SU-DHL-6 (cell line): ENCODE results near the gene CCT5.

Experiments used
- EZH2phosphoT487 ChIP-seq: fragments of 200-600 bp; sonication (generic), shearing (Covaris generic); conservative IDR thresholded peaks from 2 replicates; pipeline ENCODE4 v1.6.1; 2018; ENCODE audit warnings: mild to moderate bottlenecking, antibody characterized with exemption, low read length, moderate library complexity, mixed read lengths
- TF ChIP-seq, protein P1 (sequence below): fragments of 200-600 bp; sonication (generic); IDR thresholded peaks from one replicate; pipeline ENCODE4 v1.5.1; 2017; ENCODE audit warnings: antibody characterized with exemption, mild to moderate bottlenecking, low read length, moderate library complexity; ENCODE audit not compliant: insufficient read depth, poor library complexity, severe bottlenecking

DNA sequence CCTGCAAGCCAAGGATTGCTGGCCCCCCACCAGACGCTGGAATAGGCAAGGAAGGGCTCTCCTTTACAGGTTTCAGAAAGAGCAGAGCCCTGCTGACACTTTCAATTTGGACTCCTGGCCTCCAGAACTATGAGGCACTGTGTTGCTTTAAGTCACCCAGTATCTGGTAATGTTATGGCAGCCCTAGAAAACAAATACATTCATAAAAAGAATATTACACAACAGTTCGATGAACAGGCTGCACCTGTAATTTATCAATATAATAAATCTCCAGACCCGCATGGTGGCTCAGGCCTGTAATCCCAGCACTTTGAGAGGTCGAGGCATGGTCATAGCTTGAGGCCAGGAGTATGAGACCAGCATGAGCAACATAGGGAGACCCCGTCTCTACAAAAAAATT, 50.2 kb downstream of the CCT5 start:
- TF ChIP-seq, protein P1, sequence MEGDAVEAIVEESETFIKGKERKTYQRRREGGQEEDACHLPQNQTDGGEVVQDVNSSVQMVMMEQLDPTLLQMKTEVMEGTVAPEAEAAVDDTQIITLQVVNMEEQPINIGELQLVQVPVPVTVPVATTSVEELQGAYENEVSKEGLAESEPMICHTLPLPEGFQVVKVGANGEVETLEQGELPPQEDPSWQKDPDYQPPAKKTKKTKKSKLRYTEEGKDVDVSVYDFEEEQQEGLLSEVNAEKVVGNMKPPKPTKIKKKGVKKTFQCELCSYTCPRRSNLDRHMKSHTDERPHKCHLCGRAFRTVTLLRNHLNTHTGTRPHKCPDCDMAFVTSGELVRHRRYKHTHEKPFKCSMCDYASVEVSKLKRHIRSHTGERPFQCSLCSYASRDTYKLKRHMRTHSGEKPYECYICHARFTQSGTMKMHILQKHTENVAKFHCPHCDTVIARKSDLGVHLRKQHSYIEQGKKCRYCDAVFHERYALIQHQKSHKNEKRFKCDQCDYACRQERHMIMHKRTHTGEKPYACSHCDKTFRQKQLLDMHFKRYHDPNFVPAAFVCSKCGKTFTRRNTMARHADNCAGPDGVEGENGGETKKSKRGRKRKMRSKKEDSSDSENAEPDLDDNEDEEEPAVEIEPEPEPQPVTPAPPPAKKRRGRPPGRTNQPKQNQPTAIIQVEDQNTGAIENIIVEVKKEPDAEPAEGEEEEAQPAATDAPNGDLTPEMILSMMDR: no peak
- TF ChIP-seq EZH2phosphoT487: no peak
